NOMO-1 treated with dmso at 0.1 percent for 144 hours (cell line): ENCODE data around the gene MRGPRG.

Experiments
- DNase-seq: peaks from one replicate; lab custom pipeline; 2025; ENCODE audit not compliant: unreplicated experiment; lab: John Stamatoyannopoulos, UW

The MRGPRG gene

DNA sequence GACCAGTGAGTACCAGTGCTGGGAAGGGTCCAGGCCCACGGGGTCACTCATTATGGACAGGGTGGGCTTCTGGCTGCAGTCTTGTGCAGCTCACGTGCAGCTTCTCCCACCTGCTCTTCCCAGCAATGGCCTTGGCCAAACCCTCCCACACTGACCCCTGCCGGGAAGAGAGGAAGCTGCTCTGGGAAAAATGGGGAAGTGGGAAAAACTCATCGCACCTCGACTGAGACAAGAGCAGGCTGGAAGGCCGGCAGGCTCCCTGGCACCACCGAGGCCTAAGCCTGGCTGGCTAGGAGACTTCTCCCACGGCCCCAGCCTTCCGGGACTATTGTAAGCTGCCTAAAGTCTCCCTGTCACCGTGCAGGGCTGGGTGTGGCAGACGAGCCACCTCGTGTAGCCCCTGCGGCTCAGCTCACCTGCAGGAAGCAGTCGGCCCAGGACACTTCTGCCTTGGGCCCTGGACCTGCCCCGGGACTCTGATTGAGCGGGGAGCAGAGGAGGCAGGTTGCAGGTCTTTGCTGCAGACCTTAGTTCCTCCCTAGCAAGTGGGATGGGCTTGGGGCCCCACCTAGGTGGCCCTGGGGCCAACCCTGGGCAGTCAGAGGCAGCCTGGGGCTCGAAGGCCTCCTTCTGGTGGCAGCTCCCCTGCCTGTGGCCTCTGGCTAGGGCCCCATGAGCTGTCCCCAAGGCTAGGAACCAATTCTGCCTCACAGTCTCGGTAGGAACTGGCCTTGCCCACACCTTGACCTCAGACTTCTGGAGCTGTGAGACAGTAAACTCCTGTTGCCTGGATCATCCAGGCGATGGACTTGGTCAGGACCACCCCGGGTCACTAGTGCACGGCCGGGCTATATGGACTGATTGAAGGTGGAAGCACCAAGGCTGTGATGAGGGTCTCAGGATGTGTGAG, 23.1 kb downstream of the MRGPRG start:
- DNase-seq: no peak

DNA sequence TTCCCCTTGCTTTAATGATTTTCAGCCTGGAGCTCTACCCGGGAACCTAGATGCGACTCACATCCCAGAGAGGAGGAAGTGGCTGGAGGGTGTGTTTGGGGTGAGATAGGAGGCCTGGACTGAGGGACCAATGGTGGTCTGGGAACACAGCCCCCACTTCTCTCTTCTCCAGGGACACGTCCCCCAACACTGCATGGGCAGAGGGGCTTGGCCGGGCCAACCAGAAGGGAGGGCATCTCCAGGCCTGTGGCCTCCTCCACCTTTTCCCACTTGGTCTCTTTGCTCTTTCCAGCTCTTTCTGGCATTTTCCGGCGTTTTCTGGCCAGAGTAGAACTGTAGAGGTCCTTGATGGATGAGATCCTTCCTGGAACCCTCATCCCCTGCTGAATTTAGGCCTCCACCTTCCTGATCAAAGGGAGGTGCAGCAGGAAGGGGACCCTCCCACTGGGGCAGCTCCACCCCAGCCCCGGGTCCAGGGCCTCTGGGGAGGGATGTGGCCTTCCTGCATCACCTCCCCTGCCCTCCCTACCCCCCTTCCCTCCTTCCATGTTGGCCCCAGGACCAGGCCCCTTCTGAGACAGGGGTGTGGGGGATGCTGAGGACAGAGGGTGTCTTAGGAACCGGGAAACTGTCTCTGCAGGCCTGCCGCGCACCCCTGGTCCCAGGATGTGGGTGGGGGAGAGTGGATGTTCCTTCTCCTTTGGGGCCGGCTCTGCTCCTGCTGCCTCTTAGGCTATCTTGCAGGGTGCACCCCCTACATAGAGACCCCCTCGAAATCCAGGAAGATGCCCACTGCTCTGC, 24.4 kb downstream of the MRGPRG start:
- DNase-seq: no peak

DNA sequence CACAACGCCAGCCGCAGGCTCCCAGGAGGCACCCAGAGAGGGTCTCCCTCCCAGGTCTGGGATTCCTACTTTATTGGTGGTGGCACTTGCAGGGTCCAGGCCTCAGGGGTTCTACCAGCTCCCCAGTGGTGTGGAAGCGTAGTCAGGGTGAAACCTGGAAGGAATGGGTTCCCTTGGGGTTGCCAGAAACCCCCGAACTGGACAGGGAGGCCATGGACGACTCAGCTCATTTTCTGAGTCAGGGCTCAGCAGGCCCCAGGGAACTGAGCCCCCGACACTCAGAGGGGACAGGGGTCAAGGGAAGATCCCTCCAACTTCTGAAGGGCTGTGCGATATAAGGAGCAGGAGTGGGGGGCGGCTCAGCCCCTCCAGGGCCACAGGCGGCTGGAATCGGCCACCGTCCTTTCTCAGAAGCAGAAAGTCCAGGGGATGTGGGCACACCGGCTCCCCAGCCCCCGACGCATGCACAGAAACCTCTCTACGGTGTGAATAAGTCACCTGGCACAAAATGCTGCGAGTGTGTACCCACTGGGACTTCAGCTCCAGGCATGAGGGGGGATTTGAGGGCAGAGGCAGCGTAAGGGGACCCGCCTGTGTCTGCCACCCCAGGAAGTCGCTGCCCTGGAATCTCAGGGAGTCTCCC, 25.1 kb downstream of the MRGPRG start:
- DNase-seq: no peak

DNA sequence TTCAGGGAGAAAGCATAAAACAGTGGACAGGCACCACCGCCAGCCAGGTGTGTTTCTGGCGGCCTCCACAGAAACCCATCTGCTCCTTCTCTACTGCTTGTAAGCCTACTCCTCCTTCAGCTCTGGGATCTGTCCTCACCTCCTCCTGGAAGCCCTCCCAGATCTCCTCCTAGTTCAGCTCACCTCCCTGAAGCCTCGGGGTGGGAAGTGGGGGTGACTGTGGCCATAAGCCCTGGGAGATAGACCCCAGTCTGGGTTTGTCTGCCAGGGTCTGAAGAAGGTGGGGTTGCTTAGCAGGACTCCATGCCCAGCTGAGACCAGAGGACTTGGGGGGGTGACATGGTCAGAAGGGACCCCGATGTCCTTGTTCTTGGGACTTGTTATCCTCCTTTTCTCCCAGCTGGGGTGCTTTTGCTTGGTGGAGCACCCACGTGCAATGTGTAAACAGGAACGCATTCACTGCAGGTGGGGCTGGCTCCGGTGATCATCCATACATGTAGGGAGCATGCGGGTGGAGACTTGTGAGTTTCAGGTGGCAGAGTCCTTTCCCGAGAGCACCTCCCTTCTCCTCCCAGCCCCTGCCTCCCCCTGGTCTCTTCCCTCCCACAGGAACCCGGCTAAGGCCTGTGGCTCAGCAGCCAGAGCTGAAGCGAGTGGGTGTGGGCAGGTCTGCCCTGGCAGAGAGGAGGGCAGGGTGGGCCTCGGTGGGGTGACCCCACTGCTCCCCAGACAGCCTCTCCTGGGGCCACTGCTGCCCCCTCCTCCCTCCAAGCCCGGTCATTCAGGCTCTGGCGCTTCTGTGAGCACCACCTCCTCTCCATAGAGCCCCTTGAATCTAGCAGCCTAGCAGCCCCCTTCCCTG, 25.9 kb downstream of the MRGPRG start:
- no peak for DNase-seq

- no peak for DNase-seq
These were observed 26.9 kb downstream of the MRGPRG start for GRCh38 chr11:3191586-3192324.

DNA sequence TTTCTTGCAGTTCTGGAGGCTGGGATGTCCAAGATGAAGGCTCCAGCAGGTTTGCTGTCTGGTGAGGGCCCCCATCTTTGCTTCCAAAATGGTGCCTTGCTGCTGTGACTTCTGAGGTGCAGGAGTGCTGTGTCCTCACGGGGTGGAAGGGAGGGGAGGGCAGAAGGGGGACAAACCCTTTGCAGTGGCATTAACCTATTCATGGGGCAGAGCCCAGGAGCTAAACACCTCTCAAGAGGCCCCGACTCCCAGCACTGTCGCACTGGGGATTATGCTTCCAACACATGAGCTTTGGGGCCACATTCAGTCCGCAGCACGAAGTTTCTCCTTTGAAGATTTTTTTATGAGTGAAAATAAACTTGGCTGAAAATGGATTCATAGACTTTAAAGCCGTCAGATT, 28.0 kb downstream of the MRGPRG start:
- no peak for DNase-seq

GRCh38 chr11:3189886-3190583, 28.6 kb downstream of the MRGPRG start:
- DNase-seq: no peak

- DNase-seq: no peak
These were observed 29.3 kb downstream of the MRGPRG start for GRCh38 chr11:3189196-3189843.

GRCh38 chr11:3188496-3189195, 30.0 kb downstream of the MRGPRG start:
- DNase-seq: no peak

- no peak for DNase-seq
These were observed 32.3 kb downstream of the MRGPRG start for GRCh38 chr11:3186166-3186953.

- DNase-seq: no peak
These were observed 33.8 kb downstream of the MRGPRG start for GRCh38 chr11:3184732-3185347.

DNA sequence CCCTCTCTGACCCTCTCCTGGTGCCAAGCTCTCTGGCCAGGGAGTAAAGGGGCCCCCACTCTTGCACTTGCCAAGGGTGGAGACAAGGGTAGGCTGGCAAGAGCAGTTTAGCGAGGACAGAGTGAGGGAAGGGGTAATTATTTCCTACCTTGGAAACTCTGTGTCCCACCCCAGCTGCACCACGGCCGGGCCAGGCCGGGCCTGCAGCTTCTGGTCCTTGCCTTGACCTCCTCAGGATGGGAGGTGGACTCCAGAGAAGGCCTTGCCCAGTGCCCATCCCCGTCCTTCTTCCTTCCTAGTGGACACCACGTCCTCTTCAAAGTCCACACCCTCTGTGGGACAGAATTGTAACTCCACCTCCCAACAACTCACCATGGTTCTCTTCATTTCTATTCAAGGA, 35.1 kb downstream of the MRGPRG start:
- no peak for DNase-seq

DNA sequence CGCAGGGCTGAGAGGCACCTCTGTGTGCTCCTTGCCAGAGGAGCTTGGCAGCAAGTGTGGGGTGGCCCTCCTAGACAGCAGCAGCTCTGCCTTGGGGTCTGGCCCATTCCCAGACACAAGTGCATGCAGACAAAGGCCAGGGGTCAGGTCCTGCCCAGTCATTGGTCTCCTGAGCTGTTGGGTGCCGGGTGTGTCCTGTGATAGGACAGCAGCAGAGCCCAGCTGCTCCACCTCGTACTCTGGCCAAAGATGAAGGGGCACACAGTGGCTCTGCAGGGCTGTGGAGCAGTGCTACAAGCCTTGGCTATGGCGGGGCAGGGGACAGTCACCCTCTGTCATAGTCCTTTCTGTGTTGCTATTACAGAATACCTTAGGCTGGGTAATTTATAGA, 36.2 kb downstream of the MRGPRG start:
- DNase-seq: no peak

DNA sequence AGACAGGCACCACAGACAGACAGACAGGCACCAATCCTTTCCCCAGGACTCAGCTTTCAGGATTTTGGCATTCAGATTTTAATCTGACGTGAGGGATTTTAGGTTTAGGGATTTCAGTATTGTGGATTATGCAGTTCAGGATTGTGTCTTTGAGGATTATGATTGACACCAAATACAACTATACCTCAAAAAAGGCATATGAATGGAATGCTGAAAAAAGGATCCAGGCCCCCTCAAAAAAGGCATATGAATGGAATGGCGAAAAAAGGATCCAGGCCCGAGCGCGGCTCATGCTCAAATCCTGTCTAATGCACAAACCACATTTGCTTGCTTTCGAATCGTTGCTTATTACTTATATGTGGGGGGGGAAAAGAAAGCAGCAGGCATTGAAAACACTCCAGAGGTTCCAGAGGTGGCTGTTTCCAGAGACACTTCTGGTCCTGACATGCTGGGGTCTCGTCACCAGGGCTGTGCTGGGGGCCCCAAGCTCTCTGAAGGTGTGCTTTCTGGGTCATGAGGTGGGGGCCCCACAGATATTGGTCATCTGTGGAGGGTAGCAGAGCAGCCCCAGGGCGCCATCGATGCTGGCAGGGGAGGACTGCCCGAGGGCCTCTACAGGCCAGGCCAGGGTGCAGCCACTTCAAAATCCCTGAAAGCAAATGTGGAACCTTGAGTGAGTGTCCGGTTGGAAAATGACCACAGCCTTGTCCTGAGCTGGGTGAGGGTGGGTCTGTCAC, 36.7 kb downstream of the MRGPRG start:
- DNase-seq: no peak

DNA sequence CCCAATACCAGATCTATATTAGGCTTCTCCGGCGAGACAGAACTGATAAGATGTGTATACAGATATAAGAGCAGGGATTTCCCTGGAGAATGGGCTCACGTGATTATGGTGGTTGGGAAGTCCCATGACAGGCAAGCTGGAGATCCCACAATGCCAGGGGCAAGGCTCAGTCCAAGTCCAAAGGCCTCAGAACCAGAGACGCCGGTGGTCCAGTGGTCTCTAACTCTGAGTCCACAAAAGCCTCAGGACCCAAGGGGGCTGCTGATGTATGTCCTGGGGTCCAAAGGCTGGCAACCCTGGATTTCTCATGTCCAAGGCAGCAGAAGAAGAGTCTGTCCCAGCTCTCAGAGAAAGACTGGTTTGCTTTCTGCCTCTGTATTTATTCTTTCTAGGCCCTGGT, 37.7 kb downstream of the MRGPRG start:
- DNase-seq: no peak

GRCh38 chr11:3178349-3178748, 40.3 kb downstream of the MRGPRG start:
- DNase-seq: no peak
